Measurements from ENCODE around the gene HOXD13. TPM values are rescaled to one million over a fixed set of nuclear protein-coding genes. Genes with fewer than 3 reads are reported as not detected.
A peak's percentile ranks its signal among the peaks of the same experiment; 100 is the strongest.

The HOXD13 gene
- total and polyA plus RNA-seq, 2 of the 8 experiments (the other 6 are each of a cell fraction or from before 2014, with no cell fraction given) = not detected

DNA sequence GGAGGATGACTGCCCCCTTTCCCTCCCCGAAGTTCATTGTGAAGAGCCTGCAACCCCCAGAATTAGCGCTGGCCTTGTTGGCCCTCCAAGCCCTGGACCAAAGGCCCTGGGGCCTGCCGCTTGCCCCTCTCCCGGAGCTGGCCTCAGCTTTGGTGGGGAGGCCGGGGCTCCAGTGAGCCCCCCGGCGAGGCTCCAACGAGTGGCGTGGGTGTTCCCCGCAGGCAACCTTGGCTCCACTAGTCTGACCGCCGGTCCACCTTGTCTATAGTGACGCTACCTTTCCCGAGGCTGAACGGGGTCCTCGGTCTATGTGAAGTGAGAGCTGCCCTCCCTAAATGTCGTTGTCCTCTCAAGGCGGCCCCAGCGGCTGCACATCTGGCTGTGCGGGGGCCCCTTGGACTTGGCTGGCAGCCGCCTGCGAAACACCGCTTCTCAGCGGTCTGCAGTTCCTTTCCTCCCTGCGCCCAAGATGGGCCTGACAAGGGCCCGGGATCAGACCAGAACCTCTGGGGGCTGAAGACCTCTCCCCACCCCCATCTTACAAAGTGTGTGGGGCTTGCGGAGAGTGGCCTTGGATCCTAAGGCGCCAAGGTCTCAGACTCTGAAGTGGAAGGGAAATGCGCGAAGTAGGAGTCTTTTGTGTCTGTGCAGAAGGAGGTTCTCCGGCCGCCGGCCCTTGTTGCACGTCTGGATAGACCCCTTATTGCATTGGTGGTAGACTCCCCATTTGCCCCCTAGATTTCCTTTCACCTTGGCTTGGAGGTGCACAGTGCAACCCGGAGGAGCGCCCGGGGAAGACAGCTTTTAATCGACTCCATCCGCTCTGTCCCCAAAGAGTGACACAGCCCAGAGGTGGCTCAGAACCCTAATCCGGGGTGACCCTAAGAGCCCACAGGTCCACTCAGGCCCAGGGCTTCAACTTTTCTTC is 20.1 kb downstream of the HOXD13 start:
- WGBS, 2 experiments (ENCODE audit: extremely low coverage in 1 of 2, insufficient coverage in 1 of 2, insufficient read length in 1 of 2, insufficient replicate concordance in 2 of 2, low coverage in 1 of 2, low lambda C conversion rate in 2 of 2, missing lambda C conversion rate in 1 of 2) = 19% methylated on average over 35 of the region's 40 CpGs; no CpG with 5 or more reads in 1 of the 2 experiments
- TF ChIP-seq CHD2 (IDR thresholded peaks at IDR 0.05; ENCODE audit: low read length) = no peak
- TF ChIP-seq RFX5 (IDR thresholded peaks at IDR 0.05; ENCODE audit: borderline replicate concordance, low read depth, low read length) = no peak
- no peak for TF ChIP-seq YY1 (IDR thresholded peaks at IDR 0.05; ENCODE audit: low read depth, low read length)
- peak; percentile 98 for TF ChIP-seq EZH2 (IDR thresholded peaks at IDR 0.05; ENCODE audit: low read depth, low read length, severe bottlenecking)
- peak; percentile 6; the same call in 1 of the 2 replicates for TF ChIP-seq CBX8 (IDR thresholded peaks at IDR 0.05; ENCODE audit: borderline replicate concordance, low read depth, low read length)
- peak; percentile 100 for TF ChIP-seq SUZ12 (IDR thresholded peaks at IDR 0.05; ENCODE audit: low read length)
- peak; percentile 93 for TF ChIP-seq RNF2 (IDR thresholded peaks at IDR 0.05; ENCODE audit: borderline replicate concordance, low read depth, low read length, missing control alignments, poor library complexity, severe bottlenecking)
- TF ChIP-seq SRF (IDR thresholded peaks at IDR 0.05; ENCODE audit: low read depth, low read length) = no peak
- Histone ChIP-seq H3K23me2 (ENCODE audit: low read depth, low read length) (no peaks in the 10 kb centered on the region), H4K20me1 (replicated peaks in 1 of 2; ENCODE audit: control insufficient read depth in 1 of 2, insufficient read depth in 2 of 2, low read length in 2 of 2) (peaks cover 19 to 29% of the 10 kb centered on the region in 2 experiments), H2BK15ac (ENCODE audit: low read length) (no peak overlapping the region), H4K5ac (ENCODE audit: insufficient read length, low read depth, low read length) (no peak overlapping the region), H2BK12ac (ENCODE audit: low read depth, low read length) (no peak overlapping the region), H3K4me2 (ENCODE audit: insufficient read depth in 1 of 2, low read depth in 2 of 2, low read length in 2 of 2) (no peak overlapping the region), H3K36me3 (ENCODE audit: control insufficient read depth in 2 of 4, insufficient read depth in 4 of 4, low read length in 3 of 4) (peaks cover 0 to 16% (median 0%) of the 10 kb centered on the region in 4 experiments; a peak in 1 of 8 replicates), H3K4ac (replicated peaks; ENCODE audit: insufficient read length, low read depth, low read length) (no peak overlapping the region), H2BK20ac (ENCODE audit: low read length) (no peak overlapping the region), H3K79me2 (ENCODE audit: control insufficient read depth in 1 of 2, insufficient read depth in 2 of 2, low read length in 2 of 2) (no peaks in the 10 kb centered on the region), H3K27ac (ENCODE audit: low read depth, low read length) (no peak overlapping the region), H3K18ac (ENCODE audit: extremely low read depth, low read length) (no peak overlapping the region), H4K91ac (replicated peaks; ENCODE audit: insufficient read length, low read length) (no peak overlapping the region), H3K23ac (ENCODE audit: insufficient read length) (no peak overlapping the region), H2AFZ (ENCODE audit: low read length) (no peak overlapping the region), H3K4me1 (replicated peaks in 1 of 4; ENCODE audit: control insufficient read depth in 3 of 4, insufficient read depth in 4 of 4, low read length in 3 of 4) (peaks cover 0 to 6% (median under 1%) of the 10 kb centered on the region in 4 experiments; a peak in 4 of 7 replicates), H3K4me3 (ENCODE audit: extremely low read depth in 1 of 4, insufficient read depth in 2 of 4, low read depth in 3 of 4, low read length in 4 of 4) (no peak overlapping the region), H2BK120ac (replicated peaks; ENCODE audit: low read depth, low read length) (no peak overlapping the region), H3K14ac (ENCODE audit: insufficient read length) (no peak overlapping the region), H3K27me3 (replicated peaks in 1 of 4; ENCODE audit: control insufficient read depth in 3 of 4, extremely low read depth in 1 of 4, insufficient read depth in 3 of 4, low read length in 3 of 4) (peaks cover 96 to 100% (median 100%) of the 10 kb centered on the region in 4 experiments), H3K9me3 (ENCODE audit: insufficient read depth in 2 of 2, low read depth in 1 of 2, low read length in 1 of 2) (peaks cover 0 to 16% of the 10 kb centered on the region in 2 experiments; a peak in 2 of 4 replicates), H3K56ac (replicated peaks; ENCODE audit: insufficient read length, low read depth, low read length) (no peak overlapping the region), H2BK5ac (ENCODE audit: low read depth, low read length) (no peak overlapping the region), H3K79me1 (ENCODE audit: low read depth, low read length) (no peaks in the 10 kb centered on the region), H4K8ac (ENCODE audit: extremely low read depth, insufficient read depth, low read length) (0 out of 2 replicates have a peak overlapping the region, but pooled peaks have one; percentile 58), H3K9ac (replicated peaks in 1 of 4; ENCODE audit: extremely low read depth in 1 of 4, low read depth in 3 of 4, low read length in 3 of 4) (no peak overlapping the region), H2AK5ac (ENCODE audit: low read depth, low read length) (no peak overlapping the region)
- DNase-seq (ENCODE audit: low read depth in 1 of 2, low spot score in 2 of 2) (peak in 1 of 2 experiments; percentile 60), FAIRE-seq (no peak)
- ChIA-PET POLR2A (ENCODE audit: partially characterized antibody) (no interaction called here), CTCF (ENCODE audit: partially characterized antibody) (interaction anchor here (0.6 to 5.4 kb wide), 16 partner anchors 8 to 1116 kb away, joined by 3 to 42 read pairs (median 3); partner anchors contain the start of gene HOXD9)

Measured in H1 (cell line).